Muscle layer of colon (tissue), 2 donors: ENCODE data around the gene CD40.

Experiments used
- H3K27ac ChIP-seq: one replicate; pipeline ENCODE4 v1.7.0; 2013; ENCODE audit warnings: low read depth, mild to moderate bottlenecking, low read length, moderate library complexity
- H3K27me3 ChIP-seq, 2 donors: one replicate each; pipeline ENCODE4 v1.7.0; 2013; ENCODE audit warnings: low read length in 2 of 2, mild to moderate bottlenecking in 2 of 2; ENCODE audit not compliant: insufficient read depth in 2 of 2, control insufficient read depth in 1 of 2
- H3K36me3 ChIP-seq: one replicate; pipeline ENCODE4 v1.7.0; 2013; ENCODE audit warnings: mild to moderate bottlenecking, low read length; ENCODE audit not compliant: insufficient read depth
- H3K4me1 ChIP-seq: one replicate; pipeline ENCODE4 v1.7.0; 2013; ENCODE audit warnings: mild to moderate bottlenecking, low read length; ENCODE audit not compliant: insufficient read depth
- H3K4me3 ChIP-seq, 2 donors: one replicate each; pipeline ENCODE4 v1.7.0; 2013; ENCODE audit warnings: low read length in 2 of 2, low read depth in 1 of 2, mild to moderate bottlenecking in 1 of 2, moderate library complexity in 1 of 2
- H3K9ac ChIP-seq: one replicate; pipeline ENCODE4 v1.7.0; 2013; ENCODE audit warnings: low read length
- H3K9me3 ChIP-seq: one replicate; pipeline ENCODE4 v1.7.0; 2013; ENCODE audit warnings: mild to moderate bottlenecking, low read length
- donor health status: abdominal sarcoma.
- donor health status: Adenocarcinoma of cecum.

The CD40 gene

DNA sequence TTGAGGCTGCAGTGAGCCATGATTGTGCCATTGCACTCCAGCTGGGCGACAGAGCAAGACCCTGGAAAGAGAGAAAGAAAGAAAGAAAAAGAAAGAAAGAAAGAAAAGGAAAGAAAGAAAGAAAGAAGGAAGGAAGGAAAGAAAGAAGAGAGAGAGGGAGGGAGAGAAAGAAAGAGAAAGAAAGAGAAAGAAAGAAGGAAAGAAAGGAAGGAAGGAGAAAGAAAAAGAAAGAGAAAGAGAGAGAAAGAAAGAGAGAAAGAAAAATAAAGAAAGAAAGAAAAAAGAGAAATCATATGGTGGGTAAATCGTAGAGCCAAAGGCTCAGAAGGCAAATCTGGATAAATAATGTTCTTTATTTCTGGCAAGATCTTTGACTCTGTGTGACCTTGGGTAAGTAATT, 53.4 kb downstream of the CD40 start:
- Histone ChIP-seq H3K4me3 (no peak overlapping the region), H3K4me1 (no peaks in the 10 kb centered on the region), H3K9ac (no peak overlapping the region), H3K27ac (no peak overlapping the region), H3K36me3 (no peaks in the 10 kb centered on the region), H3K27me3 (peaks cover 26 to 52% of the 10 kb centered on the region in 2 donors), H3K9me3 (no peaks in the 10 kb centered on the region)

GRCh38 chr20:46171909-46172308, 53.8 kb downstream of the CD40 start:
- H3K27me3 ChIP-seq, result peaks cover 27 to 56% of the 10 kb centered on the region in 2 donors
- no peaks in the 10 kb centered on the region for H3K36me3 ChIP-seq
- H3K4me1 ChIP-seq, result no peaks in the 10 kb centered on the region
- H3K4me3 ChIP-seq, result no peak overlapping the region
- H3K27ac ChIP-seq, result no peak overlapping the region
- H3K9ac ChIP-seq, result no peak overlapping the region
- H3K9me3 ChIP-seq, result no peaks in the 10 kb centered on the region

DNA sequence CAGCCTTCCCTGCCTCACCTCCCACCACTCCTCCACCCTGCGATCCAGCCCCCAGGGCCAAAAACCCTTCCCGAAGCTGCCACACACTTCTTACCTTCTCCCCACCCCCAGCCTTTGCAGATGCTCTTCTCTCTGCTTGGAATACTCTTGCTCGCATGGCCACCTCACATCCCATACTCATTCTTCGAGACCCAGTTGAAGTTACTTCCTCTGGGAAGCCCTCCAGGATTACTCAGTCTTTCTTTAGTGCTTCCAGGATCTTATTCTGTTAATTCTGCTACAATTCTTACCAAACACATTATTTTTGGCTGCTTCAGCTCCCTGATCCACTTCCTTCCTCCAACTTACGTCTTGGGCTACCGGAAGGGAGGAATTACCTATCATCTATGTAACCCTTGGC, 54.3 kb downstream of the CD40 start:
- Histone ChIP-seq H3K27ac (no peak overlapping the region), H3K36me3 (no peaks in the 10 kb centered on the region), H3K9me3 (no peaks in the 10 kb centered on the region), H3K27me3 (peaks cover 27 to 56% of the 10 kb centered on the region in 2 donors), H3K4me1 (no peaks in the 10 kb centered on the region), H3K9ac (no peak overlapping the region), H3K4me3 (no peak overlapping the region)

DNA sequence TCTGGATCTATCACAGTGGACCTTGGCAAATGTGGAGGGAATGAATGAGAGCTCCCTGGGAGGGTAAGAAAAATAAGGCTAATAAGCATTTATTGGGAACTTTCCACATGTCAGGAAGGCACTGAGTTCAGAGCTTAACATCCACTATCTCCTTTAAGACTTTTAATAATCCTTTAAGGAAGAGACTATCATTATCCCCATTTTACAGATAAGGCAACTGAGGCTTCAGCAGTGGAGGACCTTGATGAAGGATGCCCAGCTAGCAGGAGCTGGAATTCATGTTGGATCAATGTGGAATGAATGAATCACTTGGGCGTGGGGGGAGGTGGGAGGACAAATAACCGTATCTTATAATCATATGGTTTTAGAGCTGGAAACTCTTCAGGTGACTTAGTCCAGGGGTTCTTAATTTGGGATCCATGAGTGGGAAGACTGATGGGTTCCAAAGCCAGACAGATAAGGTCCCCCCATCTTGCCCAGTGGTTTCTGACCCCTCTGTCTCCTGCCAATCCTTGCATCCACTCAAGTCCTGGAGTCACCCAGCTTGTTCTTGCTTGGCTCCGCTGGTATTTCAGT, 54.9 kb downstream of the CD40 start:
- H3K27me3 ChIP-seq, result peaks cover 27 to 52% of the 10 kb centered on the region in 2 donors
- no peaks in the 10 kb centered on the region for H3K36me3 ChIP-seq
- no peak overlapping the region for H3K9ac ChIP-seq
- no peak overlapping the region for H3K27ac ChIP-seq
- no peaks in the 10 kb centered on the region for H3K9me3 ChIP-seq
- no peaks in the 10 kb centered on the region for H3K4me1 ChIP-seq
- no peak overlapping the region for H3K4me3 ChIP-seq

GRCh38 chr20:46173652-46174468, 55.7 kb downstream of the CD40 start:
- H3K9ac ChIP-seq, result no peak overlapping the region
- H3K27me3 ChIP-seq, result peaks cover 27 to 51% of the 10 kb centered on the region in 2 donors
- H3K36me3 ChIP-seq, result no peaks in the 10 kb centered on the region
- H3K9me3 ChIP-seq, result no peaks in the 10 kb centered on the region
- H3K27ac ChIP-seq, result no peak overlapping the region
- no peak overlapping the region for H3K4me3 ChIP-seq
- H3K4me1 ChIP-seq, result no peaks in the 10 kb centered on the region

DNA sequence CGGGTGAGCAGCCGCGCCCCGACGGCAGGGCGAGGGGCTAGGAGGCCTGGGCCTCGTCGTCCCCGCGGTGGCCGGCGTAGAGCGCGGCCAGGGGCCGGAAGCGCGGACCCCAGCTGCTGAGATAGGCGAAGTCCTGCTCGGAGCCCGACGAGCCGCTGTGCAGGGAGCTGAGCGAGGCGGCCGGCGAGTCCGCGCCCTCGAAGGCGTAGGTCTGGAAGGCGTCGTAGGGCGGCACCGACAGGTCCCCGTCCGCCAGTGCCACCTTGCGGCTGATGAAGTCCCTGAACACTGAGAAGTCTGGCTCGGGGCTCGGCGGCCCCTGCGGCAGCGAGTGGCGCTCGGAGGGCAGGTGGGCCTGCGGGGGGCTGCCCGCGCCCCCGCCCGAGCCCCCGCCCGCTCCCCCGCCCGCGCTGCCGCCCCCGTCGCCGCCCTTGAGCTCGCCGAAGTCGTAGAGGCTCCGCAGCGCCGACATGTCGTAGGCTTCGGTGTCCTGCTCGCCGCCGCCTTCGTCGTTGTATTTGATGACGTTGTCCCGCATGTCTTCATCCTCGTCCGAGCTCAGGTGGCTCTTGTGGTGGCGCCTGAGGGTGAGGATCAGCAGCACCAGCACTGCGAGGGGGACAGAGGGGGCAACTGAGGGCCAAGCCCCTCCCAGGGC, 56.5 kb downstream of the CD40 start:
- no peak overlapping the region for H3K4me3 ChIP-seq
- H3K27me3 ChIP-seq, result peaks cover 27 to 57% of the 10 kb centered on the region in 2 donors
- H3K9me3 ChIP-seq, result no peaks in the 10 kb centered on the region
- no peak overlapping the region for H3K27ac ChIP-seq
- H3K36me3 ChIP-seq, result no peaks in the 10 kb centered on the region
- H3K9ac ChIP-seq, result no peak overlapping the region
- H3K4me1 ChIP-seq, result no peaks in the 10 kb centered on the region

DNA sequence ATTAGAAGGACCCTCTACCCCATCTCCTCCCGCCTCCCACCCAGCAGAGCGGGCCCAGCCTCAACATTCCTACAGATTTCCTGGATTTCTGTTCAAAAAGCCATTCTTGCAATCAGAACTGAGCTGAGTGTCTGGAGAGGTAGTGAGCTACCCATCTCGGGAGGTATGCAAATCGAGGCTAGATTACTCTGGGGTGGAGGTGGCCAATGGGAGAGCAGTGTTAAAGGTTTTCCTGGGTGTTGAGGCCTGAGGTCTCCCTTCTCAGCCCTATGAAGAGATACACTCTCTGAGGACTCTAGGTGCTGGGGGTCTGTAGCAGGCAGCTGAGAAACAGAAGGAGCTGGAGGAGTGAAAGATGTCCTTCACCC, 57.0 kb downstream of the CD40 start:
- Histone ChIP-seq H3K36me3 (no peaks in the 10 kb centered on the region), H3K9me3 (no peaks in the 10 kb centered on the region), H3K9ac (no peak overlapping the region), H3K4me1 (no peaks in the 10 kb centered on the region), H3K4me3 (no peak overlapping the region), H3K27ac (no peak overlapping the region), H3K27me3 (peaks cover 27 to 62% of the 10 kb centered on the region in 2 donors)

GRCh38 chr20:46176739-46177378, 58.7 kb downstream of the CD40 start:
- Histone ChIP-seq H3K9me3 (no peaks in the 10 kb centered on the region), H3K36me3 (no peaks in the 10 kb centered on the region), H3K4me3 (no peak overlapping the region), H3K27ac (no peak overlapping the region), H3K4me1 (no peaks in the 10 kb centered on the region), H3K9ac (no peak overlapping the region), H3K27me3 (peaks cover 27 to 64% of the 10 kb centered on the region in 2 donors)

DNA sequence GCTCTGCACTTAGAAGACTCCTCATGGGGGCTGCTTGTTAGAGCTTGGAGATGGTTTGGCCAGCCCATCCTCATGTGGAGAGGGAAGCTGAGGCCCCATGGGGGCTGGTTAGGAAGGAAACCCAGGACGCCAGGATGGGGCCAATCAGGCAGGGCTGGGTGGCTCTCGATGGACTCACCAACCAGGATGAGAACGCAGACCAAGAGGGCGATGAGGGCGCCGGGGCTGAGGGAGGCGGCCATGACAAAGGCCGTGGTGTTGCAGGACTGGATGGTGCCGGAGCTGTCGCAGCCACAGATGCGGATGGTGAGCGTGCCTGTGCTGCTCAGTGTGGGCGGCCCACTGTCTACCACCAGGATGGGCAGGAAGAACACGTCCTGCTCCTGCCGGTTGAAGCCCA, 59.7 kb downstream of the CD40 start:
- Histone ChIP-seq H3K4me3 (no peak overlapping the region), H3K27ac (no peak overlapping the region), H3K9me3 (no peaks in the 10 kb centered on the region), H3K27me3 (peaks cover 25 to 60% of the 10 kb centered on the region in 2 donors), H3K9ac (no peak overlapping the region), H3K36me3 (no peaks in the 10 kb centered on the region), H3K4me1 (no peaks in the 10 kb centered on the region)

GRCh38 chr20:46178891-46179290, 60.8 kb downstream of the CD40 start:
- Histone ChIP-seq H3K36me3 (no peaks in the 10 kb centered on the region), H3K4me1 (no peaks in the 10 kb centered on the region), H3K4me3 (no peak overlapping the region), H3K27ac (no peak overlapping the region), H3K27me3 (peaks cover 16 to 49% of the 10 kb centered on the region in 2 donors), H3K9me3 (no peaks in the 10 kb centered on the region), H3K9ac (no peak overlapping the region)
